Adrenal gland (tissue), 5 donors: ENCODE measurements around the gene COL23A1.

Source experiments
- POLR2A ChIP-seq, 2 donors: fragments of 450-650 bp; IDR thresholded peaks; one replicate each; pipeline ENCODE4 v1.6.1; 2017; ENCODE audit warnings: antibody characterized with exemption in 2 of 2, mild to moderate bottlenecking in 2 of 2, moderate library complexity in 1 of 2
- TF ChIP-seq, protein P1 (sequence below), 6 experiments: fragments of 450-650 bp in 4 of 6; fragments of 200-600 bp in 2 of 6; sonication (generic) in 1 of 6; IDR thresholded peaks; 1 replicate in 5 of 6; 2 replicates in 1 of 6; pipeline versions ENCODE4 v1.5.1 to v1.8.0; 2016 to 2021; ENCODE audit warnings: antibody characterized with exemption in 6 of 6, mild to moderate bottlenecking in 2 of 6, moderate library complexity in 1 of 6
- donor health status: DM: no; HTN: no; CAD: no.

DNA sequence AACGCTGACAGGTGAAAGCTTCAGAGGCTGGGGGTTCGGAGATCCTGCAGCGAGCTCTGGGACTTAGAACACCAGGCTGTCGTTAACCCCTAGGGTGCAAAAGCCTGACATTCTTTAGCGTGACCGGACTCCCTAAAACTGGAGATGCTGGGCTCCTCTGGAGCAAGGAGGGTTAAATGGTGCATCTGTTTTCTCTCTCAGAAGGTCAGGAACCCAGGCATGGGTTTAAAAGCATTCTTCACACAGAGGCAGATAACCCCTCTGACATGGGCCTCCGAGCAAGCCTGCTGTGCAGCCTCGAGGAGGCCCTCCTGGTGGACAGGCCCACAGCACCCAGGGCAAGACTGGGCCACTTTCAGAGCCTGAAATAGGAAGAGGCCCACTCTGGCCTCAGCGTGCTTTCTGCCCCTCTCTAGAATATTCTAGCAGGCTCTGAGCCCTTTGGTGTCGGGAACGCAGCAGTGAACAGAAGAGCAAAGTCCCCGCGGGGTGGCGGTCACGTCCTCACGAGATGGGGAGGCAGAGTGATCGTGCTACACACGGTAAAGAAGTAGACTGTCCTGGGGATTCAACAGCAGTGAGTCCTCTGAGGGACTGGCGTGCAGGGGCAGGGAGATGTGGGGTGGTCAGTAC lies 124.8 kb downstream of the COL23A1 start:
- TF ChIP-seq, protein P1, sequence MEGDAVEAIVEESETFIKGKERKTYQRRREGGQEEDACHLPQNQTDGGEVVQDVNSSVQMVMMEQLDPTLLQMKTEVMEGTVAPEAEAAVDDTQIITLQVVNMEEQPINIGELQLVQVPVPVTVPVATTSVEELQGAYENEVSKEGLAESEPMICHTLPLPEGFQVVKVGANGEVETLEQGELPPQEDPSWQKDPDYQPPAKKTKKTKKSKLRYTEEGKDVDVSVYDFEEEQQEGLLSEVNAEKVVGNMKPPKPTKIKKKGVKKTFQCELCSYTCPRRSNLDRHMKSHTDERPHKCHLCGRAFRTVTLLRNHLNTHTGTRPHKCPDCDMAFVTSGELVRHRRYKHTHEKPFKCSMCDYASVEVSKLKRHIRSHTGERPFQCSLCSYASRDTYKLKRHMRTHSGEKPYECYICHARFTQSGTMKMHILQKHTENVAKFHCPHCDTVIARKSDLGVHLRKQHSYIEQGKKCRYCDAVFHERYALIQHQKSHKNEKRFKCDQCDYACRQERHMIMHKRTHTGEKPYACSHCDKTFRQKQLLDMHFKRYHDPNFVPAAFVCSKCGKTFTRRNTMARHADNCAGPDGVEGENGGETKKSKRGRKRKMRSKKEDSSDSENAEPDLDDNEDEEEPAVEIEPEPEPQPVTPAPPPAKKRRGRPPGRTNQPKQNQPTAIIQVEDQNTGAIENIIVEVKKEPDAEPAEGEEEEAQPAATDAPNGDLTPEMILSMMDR (IDR thresholded peaks at IDR 0.05), result no peak
- no peak for TF ChIP-seq POLR2A (IDR thresholded peaks at IDR 0.05)
